HFF-Myc (cell line): Measurements from ENCODE around the gene ABHD18.
A peak's percentile ranks its signal among the peaks of the same experiment; 100 is the strongest.
"Not testable (repeated sequence)": the region's sequence is repeated elsewhere in the genome, so short reads cannot be mapped to it uniquely, and the experiment has no call there.

Source experiments
- DNase-seq: peaks from one replicate; pipeline ENCODE4 v3.0.0-alpha.2; 2011; ENCODE audit warnings: low read depth; ENCODE audit errors: extremely low read depth
- H3K4me3 ChIP-seq: replicated peaks from 2 replicates; pipeline ENCODE4 v1.5.1; 2011; ENCODE audit warnings: low read depth, mild to moderate bottlenecking, control low read depth, low read length
- TF ChIP-seq, protein P1 (sequence below): IDR thresholded peaks from 2 replicates; pipeline ENCODE4 v1.5.1; 2012; ENCODE audit warnings: mild to moderate bottlenecking, low read depth, low read length, control low read depth; ENCODE audit errors: missing control alignments

Gene ABHD18

DNA sequence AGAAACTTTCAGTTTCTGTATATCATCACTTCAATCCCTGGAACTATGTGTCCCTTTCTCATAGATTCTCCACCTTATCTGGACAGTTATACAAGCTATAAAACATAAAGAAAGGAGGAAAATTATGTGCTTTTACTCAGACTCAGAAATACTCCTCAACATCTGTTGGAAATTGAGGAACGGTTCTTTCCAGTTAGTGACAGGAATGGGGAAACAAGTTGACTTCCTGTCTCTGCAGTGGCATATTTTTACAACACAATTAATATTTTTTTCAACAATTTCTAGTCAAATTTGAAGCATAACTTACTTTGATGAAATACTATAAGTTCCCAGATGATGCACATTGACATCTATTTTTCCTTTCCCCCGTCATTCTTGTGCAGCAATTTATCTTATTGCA is 27.9 kb downstream of the ABHD18 start:
- no peak overlapping the region for H3K4me3 ChIP-seq
- no peak for DNase-seq
- TF ChIP-seq, protein P1, sequence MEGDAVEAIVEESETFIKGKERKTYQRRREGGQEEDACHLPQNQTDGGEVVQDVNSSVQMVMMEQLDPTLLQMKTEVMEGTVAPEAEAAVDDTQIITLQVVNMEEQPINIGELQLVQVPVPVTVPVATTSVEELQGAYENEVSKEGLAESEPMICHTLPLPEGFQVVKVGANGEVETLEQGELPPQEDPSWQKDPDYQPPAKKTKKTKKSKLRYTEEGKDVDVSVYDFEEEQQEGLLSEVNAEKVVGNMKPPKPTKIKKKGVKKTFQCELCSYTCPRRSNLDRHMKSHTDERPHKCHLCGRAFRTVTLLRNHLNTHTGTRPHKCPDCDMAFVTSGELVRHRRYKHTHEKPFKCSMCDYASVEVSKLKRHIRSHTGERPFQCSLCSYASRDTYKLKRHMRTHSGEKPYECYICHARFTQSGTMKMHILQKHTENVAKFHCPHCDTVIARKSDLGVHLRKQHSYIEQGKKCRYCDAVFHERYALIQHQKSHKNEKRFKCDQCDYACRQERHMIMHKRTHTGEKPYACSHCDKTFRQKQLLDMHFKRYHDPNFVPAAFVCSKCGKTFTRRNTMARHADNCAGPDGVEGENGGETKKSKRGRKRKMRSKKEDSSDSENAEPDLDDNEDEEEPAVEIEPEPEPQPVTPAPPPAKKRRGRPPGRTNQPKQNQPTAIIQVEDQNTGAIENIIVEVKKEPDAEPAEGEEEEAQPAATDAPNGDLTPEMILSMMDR = no peak

DNA sequence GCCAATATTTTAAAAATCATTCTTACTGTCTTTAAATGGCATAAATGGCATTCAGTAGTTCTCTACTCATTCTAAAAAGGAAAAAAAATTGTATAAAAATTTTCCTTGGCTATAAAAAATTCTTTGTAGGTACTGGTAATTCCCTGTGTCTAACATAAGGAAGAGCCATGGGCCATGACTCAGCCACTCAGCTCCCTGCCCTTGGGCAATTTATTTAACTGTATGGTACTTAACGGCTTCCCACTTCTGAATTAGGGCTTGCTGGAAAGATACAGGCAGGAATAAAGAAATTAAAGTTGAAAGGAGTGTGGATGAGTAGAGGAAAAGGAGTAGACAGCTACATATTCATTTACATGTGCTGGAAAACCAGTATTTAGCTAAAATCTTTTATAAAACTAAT is 30.6 kb downstream of the ABHD18 start:
- TF ChIP-seq, protein P1 = no peak
- DNase-seq = peak; percentile 24
- no peak overlapping the region for H3K4me3 ChIP-seq

DNA sequence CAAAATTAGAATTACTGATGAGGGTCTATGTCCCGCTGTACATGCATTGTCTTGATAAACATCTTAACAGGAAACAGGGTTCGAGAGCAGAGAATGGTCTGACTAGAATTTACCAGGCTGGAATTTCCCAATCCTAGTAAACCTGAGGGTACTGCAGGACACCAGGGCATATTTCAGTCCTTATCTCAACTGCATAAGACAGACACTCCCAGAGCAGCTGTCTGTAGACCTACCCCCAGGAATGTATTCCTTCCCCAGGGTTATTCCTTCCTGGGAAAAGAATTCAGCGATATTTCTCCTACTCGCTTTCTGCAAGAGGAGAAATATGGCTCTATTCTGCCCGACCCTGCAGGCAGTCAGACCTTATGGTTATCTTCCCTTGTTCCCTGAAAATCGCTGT is 31.3 kb downstream of the ABHD18 start:
- DNase-seq, H3K4me3 ChIP-seq: not testable (repeated sequence)

DNA sequence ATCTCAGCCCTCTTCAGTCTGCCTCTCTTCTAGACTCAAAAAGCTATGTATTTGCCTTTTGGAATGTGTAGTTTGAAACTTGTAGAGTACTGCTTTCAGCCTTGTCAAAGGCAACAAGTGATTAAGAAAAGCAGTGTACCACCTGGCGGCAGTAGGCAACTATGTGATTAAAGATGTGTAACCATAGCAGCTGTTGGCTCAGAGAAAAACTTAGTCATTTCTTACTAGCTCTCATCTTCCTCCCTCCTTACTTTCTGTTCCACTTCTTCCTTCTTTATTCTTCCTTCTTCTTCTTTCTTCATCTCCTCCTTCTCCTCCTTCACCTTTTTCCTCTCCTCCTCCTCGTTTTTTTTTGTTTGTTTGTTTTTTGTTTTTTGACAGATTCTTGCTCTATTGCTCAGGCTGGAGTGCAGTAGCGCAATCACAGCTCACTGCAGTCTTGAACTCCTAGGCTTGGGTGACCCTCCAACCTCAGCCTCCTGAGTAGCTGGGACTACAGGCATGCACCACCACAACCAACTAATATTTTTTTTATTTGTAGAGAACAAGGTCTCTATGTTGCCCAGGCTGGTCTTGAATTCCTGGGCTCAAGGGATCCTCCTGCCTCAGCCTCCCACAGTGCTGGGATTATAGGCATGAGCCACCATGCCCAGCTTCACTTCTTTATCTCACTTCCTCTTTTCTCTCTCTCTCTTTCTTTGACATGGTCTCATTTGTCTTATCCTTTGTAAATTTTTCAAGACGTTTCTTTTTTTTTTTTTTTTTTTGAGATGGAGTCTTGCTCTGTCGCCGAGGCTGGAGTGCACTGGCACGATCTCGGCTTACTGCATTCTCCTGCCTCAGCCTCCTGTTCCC is 32.6 kb downstream of the ABHD18 start:
- TF ChIP-seq, protein P1 = no peak

DNA sequence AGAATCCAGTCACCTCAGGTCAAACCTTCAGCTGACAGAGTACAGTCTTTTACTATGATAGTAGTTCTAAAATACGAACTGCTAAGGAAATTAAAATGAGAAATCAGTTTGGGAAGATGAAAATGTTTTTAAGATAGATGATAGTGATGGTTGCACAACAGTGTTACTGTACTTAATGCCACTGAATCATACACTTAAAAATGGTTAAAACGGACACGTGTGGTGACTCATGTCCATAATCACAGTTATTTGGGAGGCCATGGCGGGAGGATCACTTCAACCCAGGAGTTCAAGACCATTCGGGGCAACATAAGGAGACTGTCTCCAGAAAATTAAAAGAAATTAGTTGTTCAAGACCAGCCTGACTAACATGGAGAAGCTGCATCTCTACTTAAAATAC is 41.4 kb downstream of the ABHD18 start:
- no peak for DNase-seq
- no peak overlapping the region for H3K4me3 ChIP-seq
- TF ChIP-seq, protein P1 = no peak

More for the DNA sequence above, 32.6 kb downstream of the ABHD18 start:
- H3K4me3 ChIP-seq = no peak overlapping the region
- no peak for DNase-seq

DNA sequence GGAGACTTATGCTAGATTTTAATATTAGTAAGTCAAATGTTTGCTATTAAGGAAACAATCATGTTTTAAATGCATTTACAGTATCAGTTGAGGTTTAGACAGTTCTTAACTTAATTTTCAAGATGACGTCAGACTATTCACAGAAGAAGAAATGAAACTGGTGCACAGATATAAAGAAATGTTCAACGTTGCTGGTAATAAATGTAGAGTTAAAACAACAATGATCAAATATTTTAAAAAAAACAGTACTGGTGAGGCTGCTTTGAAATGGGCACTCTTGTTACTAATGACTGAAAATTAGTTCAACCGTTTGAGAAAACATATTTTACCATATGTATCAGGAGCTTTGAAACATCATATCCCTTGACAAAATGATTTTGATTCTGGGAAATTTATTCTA is 44.2 kb downstream of the ABHD18 start:
- TF ChIP-seq, protein P1 = no peak
- H3K4me3 ChIP-seq = no peak overlapping the region
- no peak for DNase-seq

DNA sequence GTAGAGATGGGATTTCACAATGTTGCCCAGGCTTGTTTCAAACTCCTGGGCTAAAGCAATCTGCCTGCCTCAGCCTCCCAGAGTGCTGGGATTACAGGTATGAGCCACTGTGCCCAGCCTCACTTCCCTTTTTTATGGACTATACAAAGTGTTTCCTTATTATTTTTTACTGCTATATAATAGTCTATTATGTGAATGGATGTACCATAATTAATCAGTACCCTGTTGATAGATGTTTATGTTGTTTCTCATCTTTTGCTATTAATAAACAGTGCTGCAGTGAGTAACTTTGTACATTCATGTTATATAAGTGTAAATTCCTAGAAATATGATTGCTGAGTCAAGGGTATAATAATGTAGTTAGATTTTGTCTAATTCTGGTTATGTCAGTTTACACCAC is 60.1 kb downstream of the ABHD18 start:
- H3K4me3 ChIP-seq = no peak overlapping the region
- TF ChIP-seq, protein P1 = no peak
- no peak for DNase-seq
